ENCODE measurements around the gene FNDC3A. TPM values are rescaled to one million over a fixed set of nuclear protein-coding genes. Genes with fewer than 3 reads are reported as not detected.

Gene FNDC3A
- total RNA-seq, 1 experiment from 2014 or later: 24.3 TPM

GRCh38 chr13:48993150-48993549 lies 17.4 kb downstream of the FNDC3A start:
- ATAC-seq: no peak
- Histone ChIP-seq H3K27ac (ENCODE audit: low read length) (no peak overlapping the region), H3K27me3 (ENCODE audit: control insufficient read depth, insufficient read depth, low read length) (no peaks in the 10 kb centered on the region), H3K4me1 (ENCODE audit: control insufficient read depth, insufficient read depth, low read length) (no peaks in the 10 kb centered on the region), H3K4me3 (ENCODE audit: low read depth in 2 of 2, low read length in 2 of 2) (no peak overlapping the region), H3K9me3 (ENCODE audit: control insufficient read depth, insufficient read depth, low read depth, low read length) (0 out of 2 replicates have a peak, but pooled peaks cover 3% of the 10 kb centered on the region), H3K36me3 (ENCODE audit: control insufficient read depth, insufficient read depth, low read length) (no peaks in the 10 kb centered on the region)
- DNase-seq (ENCODE audit: low read depth, low spot score): no peak
- ChIA-PET POLR2A (no interaction called here), CTCF (no interaction called here)
- in situ Hi-C loops (cut with HindIII; ENCODE audit: low pct_unique_long_range_greater_than_20kb, low sequenced_read_pairs) (no loop called here), intact Hi-C loops (cut with micrococcal nuclease; ENCODE audit: unreplicated experiment) (no loop called here)
- no TSS peak for BruUV-seq (replicated peaks)
- TF ChIP-seq CTCF (IDR thresholded peaks at IDR 0.05) (no peak), SIN3A (IDR thresholded peaks at IDR 0.05; ENCODE audit: borderline replicate concordance, insufficient read depth, low read depth, low read length) (no peak), TCF7L2 (IDR thresholded peaks at IDR 0.05; ENCODE audit: low read depth, low read length) (no peak), REST (IDR thresholded peaks at IDR 0.05; ENCODE audit: insufficient read depth in 1 of 2, low read depth in 2 of 2, low read length in 1 of 2) (no peak)

- no TSS peak for BruUV-seq (replicated peaks)
- in situ Hi-C loops (cut with HindIII; ENCODE audit: low pct_unique_long_range_greater_than_20kb, low sequenced_read_pairs) (no loop called here), intact Hi-C loops (cut with micrococcal nuclease; ENCODE audit: unreplicated experiment) (no loop called here)
- no peaks in the 10 kb centered on the region for H3K27me3 ChIP-seq (ENCODE audit: control insufficient read depth, insufficient read depth, low read length)
- no peak for ATAC-seq
- peaks cover 4% of the 10 kb centered on the region; the same call in 1 of the 2 replicates for H3K9me3 ChIP-seq (ENCODE audit: control insufficient read depth, insufficient read depth, low read depth, low read length)
- no peak overlapping the region for H3K4me3 ChIP-seq (ENCODE audit: low read depth in 2 of 2, low read length in 2 of 2)
- no peak overlapping the region for H3K27ac ChIP-seq (ENCODE audit: low read length)
- H3K36me3 ChIP-seq (ENCODE audit: control insufficient read depth, insufficient read depth, low read length): no peaks in the 10 kb centered on the region
- CTCF ChIA-PET: no interaction called here
- TF ChIP-seq POLR2AphosphoS5 (IDR thresholded peaks at IDR 0.05; ENCODE audit: low read depth, low read length): no peak
- TF ChIP-seq CTCF (IDR thresholded peaks at IDR 0.05): no peak
- no peak for TF ChIP-seq REST (IDR thresholded peaks at IDR 0.05; ENCODE audit: insufficient read depth in 1 of 2, low read depth in 2 of 2, low read length in 1 of 2)
- no peak for TF ChIP-seq TCF7L2 (IDR thresholded peaks at IDR 0.05; ENCODE audit: low read depth, low read length)
- TF ChIP-seq SIN3A (IDR thresholded peaks at IDR 0.05; ENCODE audit: borderline replicate concordance, insufficient read depth, low read depth, low read length): no peak
- DNase-seq (ENCODE audit: low read depth, low spot score): no peak
- POLR2A ChIA-PET: no interaction called here
- H3K4me1 ChIP-seq (ENCODE audit: control insufficient read depth, insufficient read depth, low read length): no peaks in the 10 kb centered on the region
These were observed 19.0 kb downstream of the FNDC3A start for GRCh38 chr13:48994706-48995105.
